ENCODE results near the gene ERVFRD-1. TPM values are rescaled to one million over a fixed set of nuclear protein-coding genes. Genes with fewer than 3 reads are reported as not detected.

ERVFRD-1 gene
- polyA plus RNA-seq, 1 donor from 2014 or later, result not detected

GRCh38 chr6:11153447-11153846 lies 41.9 kb upstream of the ERVFRD-1 start:
- H3K9me2 ChIP-seq (ENCODE audit: insufficient read depth, low read length), result no peaks in the 10 kb centered on the region
- H2AFZ ChIP-seq (ENCODE audit: low read depth, low read length), result no peak overlapping the region
- H3K4me3 ChIP-seq (ENCODE audit: low read length), result no peak overlapping the region
- no peaks in the 10 kb centered on the region for H3K79me2 ChIP-seq (replicated peaks; ENCODE audit: insufficient read depth, low read length)
- H3K27me3 ChIP-seq (ENCODE audit: insufficient read depth, low read depth, low read length), result no peaks in the 10 kb centered on the region
- H3F3A ChIP-seq (ENCODE audit: insufficient read depth, low read length, poor library complexity, severe bottlenecking), result no peaks in the 10 kb centered on the region
- no peaks in the 10 kb centered on the region for H3K36me3 ChIP-seq (ENCODE audit: insufficient read depth, low read length)
- H4K20me1 ChIP-seq (ENCODE audit: insufficient read depth), result no peaks in the 10 kb centered on the region
- H3K9me3 ChIP-seq (ENCODE audit: low read length), result no peaks in the 10 kb centered on the region
- TF ChIP-seq, protein P1, sequence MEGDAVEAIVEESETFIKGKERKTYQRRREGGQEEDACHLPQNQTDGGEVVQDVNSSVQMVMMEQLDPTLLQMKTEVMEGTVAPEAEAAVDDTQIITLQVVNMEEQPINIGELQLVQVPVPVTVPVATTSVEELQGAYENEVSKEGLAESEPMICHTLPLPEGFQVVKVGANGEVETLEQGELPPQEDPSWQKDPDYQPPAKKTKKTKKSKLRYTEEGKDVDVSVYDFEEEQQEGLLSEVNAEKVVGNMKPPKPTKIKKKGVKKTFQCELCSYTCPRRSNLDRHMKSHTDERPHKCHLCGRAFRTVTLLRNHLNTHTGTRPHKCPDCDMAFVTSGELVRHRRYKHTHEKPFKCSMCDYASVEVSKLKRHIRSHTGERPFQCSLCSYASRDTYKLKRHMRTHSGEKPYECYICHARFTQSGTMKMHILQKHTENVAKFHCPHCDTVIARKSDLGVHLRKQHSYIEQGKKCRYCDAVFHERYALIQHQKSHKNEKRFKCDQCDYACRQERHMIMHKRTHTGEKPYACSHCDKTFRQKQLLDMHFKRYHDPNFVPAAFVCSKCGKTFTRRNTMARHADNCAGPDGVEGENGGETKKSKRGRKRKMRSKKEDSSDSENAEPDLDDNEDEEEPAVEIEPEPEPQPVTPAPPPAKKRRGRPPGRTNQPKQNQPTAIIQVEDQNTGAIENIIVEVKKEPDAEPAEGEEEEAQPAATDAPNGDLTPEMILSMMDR (IDR thresholded peaks at IDR 0.05; ENCODE audit: poor library complexity, severe bottlenecking), result no peak
- TF ChIP-seq EZH2 (IDR thresholded peaks at IDR 0.05; ENCODE audit: borderline replicate concordance, insufficient read depth, low read length, poor library complexity, severe bottlenecking) (no peak), EP300 (conservative IDR thresholded peaks at IDR 0.05; ENCODE audit: poor library complexity, severe bottlenecking) (no peak), POLR2AphosphoS5 (IDR thresholded peaks at IDR 0.05) (no peak), RAD21 (conservative IDR thresholded peaks at IDR 0.05) (no peak), TAF1 (IDR thresholded peaks at IDR 0.05; ENCODE audit: low read depth) (no peak), SMC3 (conservative IDR thresholded peaks at IDR 0.05; ENCODE audit: poor library complexity) (no peak), REST (IDR thresholded peaks at IDR 0.05; ENCODE audit: borderline replicate concordance) (no peak), MXI1 (conservative IDR thresholded peaks at IDR 0.05; ENCODE audit: poor library complexity, severe bottlenecking) (no peak)
- no peak overlapping the region for H3K9ac ChIP-seq (ENCODE audit: low read length)
- H3K27ac ChIP-seq (ENCODE audit: low read length), result no peak overlapping the region
- H3K4me2 ChIP-seq (ENCODE audit: low read length), result no peak overlapping the region

GRCh38 chr6:11152581-11152980 lies 41.1 kb upstream of the ERVFRD-1 start:
- no peaks in the 10 kb centered on the region for H3K79me2 ChIP-seq (replicated peaks; ENCODE audit: insufficient read depth, low read length)
- no peak overlapping the region for H3K4me3 ChIP-seq (ENCODE audit: low read length)
- H3K9ac ChIP-seq (ENCODE audit: low read length), result no peak overlapping the region
- H3K4me2 ChIP-seq (ENCODE audit: low read length), result no peak overlapping the region
- H3K9me2 ChIP-seq (ENCODE audit: insufficient read depth, low read length), result no peaks in the 10 kb centered on the region
- H2AFZ ChIP-seq (ENCODE audit: low read depth, low read length), result no peak overlapping the region
- H3K27ac ChIP-seq (ENCODE audit: low read length), result no peak overlapping the region
- no peaks in the 10 kb centered on the region for H4K20me1 ChIP-seq (ENCODE audit: insufficient read depth)
- H3K9me3 ChIP-seq (ENCODE audit: low read length), result no peaks in the 10 kb centered on the region
- H3F3A ChIP-seq (ENCODE audit: insufficient read depth, low read length, poor library complexity, severe bottlenecking), result no peaks in the 10 kb centered on the region
- no peaks in the 10 kb centered on the region for H3K27me3 ChIP-seq (ENCODE audit: insufficient read depth, low read depth, low read length)
- TF ChIP-seq, protein P1 (IDR thresholded peaks at IDR 0.05; ENCODE audit: poor library complexity, severe bottlenecking), result no peak
- TF ChIP-seq SMC3 (conservative IDR thresholded peaks at IDR 0.05; ENCODE audit: poor library complexity), result no peak
- TF ChIP-seq REST (IDR thresholded peaks at IDR 0.05; ENCODE audit: borderline replicate concordance), result no peak
- no peak for TF ChIP-seq POLR2AphosphoS5 (IDR thresholded peaks at IDR 0.05)
- no peak for TF ChIP-seq RAD21 (conservative IDR thresholded peaks at IDR 0.05)
- TF ChIP-seq MXI1 (conservative IDR thresholded peaks at IDR 0.05; ENCODE audit: poor library complexity, severe bottlenecking), result no peak
- no peak for TF ChIP-seq TAF1 (IDR thresholded peaks at IDR 0.05; ENCODE audit: low read depth)
- no peak for TF ChIP-seq EP300 (conservative IDR thresholded peaks at IDR 0.05; ENCODE audit: poor library complexity, severe bottlenecking)
- no peaks in the 10 kb centered on the region for H3K36me3 ChIP-seq (ENCODE audit: insufficient read depth, low read length)
